Large intestine (tissue), 3 donors: Measurements from ENCODE around the gene FAF2. TPM values are rescaled to one million over a fixed set of nuclear protein-coding genes. Genes with fewer than 3 reads are reported as not detected.

Experiments
- DNase-seq, 2 donors: peaks; one replicate each; pipeline versions ENCODE4 v3.0.0 to v3.0.0-alpha.2; 2013
- H3K27ac ChIP-seq: one replicate; pipeline ENCODE4 v1.5.1; 2013; ENCODE audit warnings: low read length
- H3K27me3 ChIP-seq: 2 replicates; pipeline ENCODE4 v1.6.1; 2013; ENCODE audit warnings: low read length; ENCODE audit not compliant: control insufficient read depth, insufficient read depth
- H3K36me3 ChIP-seq: 2 replicates; pipeline ENCODE4 v1.6.1; 2013; ENCODE audit warnings: low read length; ENCODE audit not compliant: control insufficient read depth, insufficient read depth
- H3K4me1 ChIP-seq: one replicate; pipeline ENCODE4 v1.6.1; 2013; ENCODE audit warnings: low read length; ENCODE audit not compliant: control insufficient read depth, insufficient read depth
- H3K4me3 ChIP-seq: one replicate; pipeline ENCODE4 v1.5.1; 2013; ENCODE audit warnings: low read length
- H3K9me3 ChIP-seq: one replicate; pipeline ENCODE4 v1.6.1; 2013; ENCODE audit warnings: mild to moderate bottlenecking, low read depth, low read length, moderate library complexity; ENCODE audit not compliant: control insufficient read depth
- WGBS: methylation state at CpG from one replicate; pipeline ENCODE4 v1.1.5; 2013; ENCODE audit warnings: low lambda C conversion rate; ENCODE audit not compliant: insufficient coverage; 5-methylcytosine and 5-hydroxymethylcytosine counted together
- polyA plus RNA-seq: library from polyadenylated mRNA; unstranded; fragments of 120-200 nt; gene quantifications from one replicate; pipeline ENCODE4 v1.2.1, GENCODE V29; 2013

Gene FAF2
- polyA plus RNA-seq, 1 donor, result 50.9 TPM

DNA sequence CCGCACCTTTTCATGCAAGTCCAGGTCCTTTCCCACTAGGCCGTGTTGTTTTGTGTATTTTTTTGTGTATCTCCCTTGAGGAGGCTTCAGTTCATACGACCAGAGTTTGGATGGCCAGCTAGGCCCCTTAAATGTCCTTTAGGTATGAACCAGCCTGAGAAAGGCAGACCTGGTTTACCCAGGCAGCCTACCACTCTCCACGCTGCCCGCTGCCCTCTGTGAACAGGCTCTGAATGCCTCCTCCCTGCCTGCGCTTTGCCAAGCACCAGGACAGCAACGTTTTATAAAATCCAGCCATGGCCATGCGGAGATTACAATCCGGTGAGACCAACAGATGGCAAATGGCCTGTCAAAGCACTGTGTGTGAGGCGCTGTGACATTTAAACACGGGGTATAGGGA lies 31.2 kb upstream of the FAF2 start:
- Histone ChIP-seq H3K36me3 (peaks cover 8% of the 10 kb centered on the region), H3K4me1 (peaks cover 17% of the 10 kb centered on the region), H3K4me3 (no peak overlapping the region), H3K27me3 (no peaks in the 10 kb centered on the region), H3K9me3 (peaks cover 15% of the 10 kb centered on the region), H3K27ac (peak overlapping the region; percentile 92)
- no CpG with 5 or more reads among the region's 11 CpGs for WGBS
- DNase-seq, result no peak

DNA sequence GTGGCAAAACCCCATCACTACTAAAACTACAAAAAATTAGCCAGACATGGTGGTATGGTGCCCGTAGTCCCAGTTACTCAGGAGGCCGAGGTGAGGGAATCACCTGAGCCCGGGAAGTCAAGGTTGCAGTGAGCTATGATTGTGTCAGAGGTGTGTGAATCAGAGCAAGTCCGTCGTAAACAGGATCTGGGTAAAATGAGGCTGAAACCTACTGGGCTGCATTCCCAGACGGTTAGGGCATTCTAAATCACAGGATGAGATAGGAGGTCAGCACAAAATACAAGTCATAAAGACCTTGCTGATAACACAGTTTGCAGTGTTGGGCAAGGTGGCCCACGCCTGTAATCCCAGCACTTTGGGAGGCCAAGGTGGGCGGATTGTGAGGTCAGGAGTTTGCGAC lies 29.9 kb upstream of the FAF2 start:
- DNase-seq, result peak; percentile 93 to 95
- Histone ChIP-seq H3K27me3 (no peaks in the 10 kb centered on the region), H3K27ac (peak overlapping the region; percentile 92), H3K4me3 (no peak overlapping the region), H3K36me3 (peaks cover under 1% of the 10 kb centered on the region), H3K9me3 (peaks cover 18% of the 10 kb centered on the region), H3K4me1 (peaks cover 19% of the 10 kb centered on the region)
- WGBS, result no CpG with 5 or more reads among the region's 9 CpGs

- H3K27me3 ChIP-seq, result no peaks in the 10 kb centered on the region
- H3K9me3 ChIP-seq, result peaks cover 18% of the 10 kb centered on the region
- H3K4me3 ChIP-seq, result no peak overlapping the region
- 92% methylated on average over 1 of the region's 5 CpGs for WGBS
- DNase-seq, result no peak
- H3K36me3 ChIP-seq, result no peaks in the 10 kb centered on the region
- peaks cover 28% of the 10 kb centered on the region for H3K4me1 ChIP-seq
- no peak overlapping the region for H3K27ac ChIP-seq
These were observed 28.1 kb upstream of the FAF2 start for GRCh38 chr5:176420086-176420485.

- DNase-seq, result no peak
- H3K27me3 ChIP-seq, result no peaks in the 10 kb centered on the region
- peaks cover 18% of the 10 kb centered on the region for H3K9me3 ChIP-seq
- no CpG with 5 or more reads among the region's 2 CpGs for WGBS
- no peaks in the 10 kb centered on the region for H3K36me3 ChIP-seq
- H3K4me1 ChIP-seq, result peaks cover 32% of the 10 kb centered on the region
- H3K4me3 ChIP-seq, result no peak overlapping the region
- no peak overlapping the region for H3K27ac ChIP-seq
These were observed 27.1 kb upstream of the FAF2 start for GRCh38 chr5:176420972-176421544.

DNA sequence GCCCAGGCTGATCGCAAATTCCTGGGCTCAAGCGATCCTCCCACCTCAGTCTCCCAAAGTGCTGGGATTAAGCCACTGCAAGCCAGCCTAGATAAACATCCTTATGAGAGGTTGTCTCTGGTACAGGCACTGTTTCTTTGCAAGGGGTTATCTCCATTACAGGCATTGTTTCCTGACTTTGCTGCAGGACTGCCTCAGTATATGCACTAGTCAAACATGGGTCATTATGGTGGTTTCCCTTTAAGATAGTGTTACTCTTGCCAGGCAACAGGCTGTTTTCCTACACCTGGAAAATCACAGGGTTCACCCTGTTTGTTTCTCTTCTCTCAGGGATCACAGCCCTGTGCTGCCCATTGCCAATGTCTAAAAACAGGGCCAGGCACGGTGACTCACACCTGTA lies 24.0 kb upstream of the FAF2 start:
- Histone ChIP-seq H3K27ac (peak overlapping the region; percentile 63), H3K4me1 (peaks cover 27% of the 10 kb centered on the region), H3K9me3 (peaks cover 18% of the 10 kb centered on the region), H3K4me3 (no peak overlapping the region), H3K27me3 (no peaks in the 10 kb centered on the region), H3K36me3 (no peaks in the 10 kb centered on the region)
- peak in 1 of 2 donors; percentile 48 for DNase-seq
- no CpG with 5 or more reads among the region's 3 CpGs for WGBS

DNA sequence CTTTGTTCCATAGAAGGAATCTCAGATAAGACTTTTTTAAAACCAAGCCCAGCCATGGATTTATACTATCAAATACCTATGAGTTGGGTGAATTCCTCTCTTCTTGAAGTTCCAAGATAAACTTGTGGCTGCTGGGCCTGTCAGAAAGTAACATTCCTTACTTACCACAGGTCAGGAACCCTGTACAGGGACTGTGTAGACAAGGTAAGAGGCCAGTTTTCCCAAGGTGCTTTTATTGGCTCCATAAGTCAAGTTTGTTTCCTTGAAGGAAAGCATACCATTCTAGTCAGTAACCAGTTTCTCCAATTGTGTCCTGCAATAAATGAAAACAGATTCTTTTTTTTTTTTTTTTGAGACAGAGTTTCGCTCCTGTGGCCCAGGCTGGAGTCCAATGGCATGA lies 23.0 kb upstream of the FAF2 start:
- Histone ChIP-seq H3K4me3 (no peak overlapping the region), H3K4me1 (peaks cover 27% of the 10 kb centered on the region), H3K27ac (peak overlapping the region; percentile 85), H3K36me3 (no peaks in the 10 kb centered on the region), H3K9me3 (peaks cover 15% of the 10 kb centered on the region), H3K27me3 (no peaks in the 10 kb centered on the region)
- WGBS, result no CpG with 5 or more reads among the region's 1 CpG
- peak; percentile 86 to 93 for DNase-seq

GRCh38 chr5:176425791-176426190 lies 22.4 kb upstream of the FAF2 start:
- peaks cover 27% of the 10 kb centered on the region for H3K4me1 ChIP-seq
- WGBS, result 100% methylated on average over 1 of the region's 1 CpG
- H3K36me3 ChIP-seq, result no peaks in the 10 kb centered on the region
- H3K27me3 ChIP-seq, result no peaks in the 10 kb centered on the region
- peaks cover 13% of the 10 kb centered on the region for H3K9me3 ChIP-seq
- H3K4me3 ChIP-seq, result no peak overlapping the region
- no peak for DNase-seq
- peak overlapping the region; percentile 85 for H3K27ac ChIP-seq

DNA sequence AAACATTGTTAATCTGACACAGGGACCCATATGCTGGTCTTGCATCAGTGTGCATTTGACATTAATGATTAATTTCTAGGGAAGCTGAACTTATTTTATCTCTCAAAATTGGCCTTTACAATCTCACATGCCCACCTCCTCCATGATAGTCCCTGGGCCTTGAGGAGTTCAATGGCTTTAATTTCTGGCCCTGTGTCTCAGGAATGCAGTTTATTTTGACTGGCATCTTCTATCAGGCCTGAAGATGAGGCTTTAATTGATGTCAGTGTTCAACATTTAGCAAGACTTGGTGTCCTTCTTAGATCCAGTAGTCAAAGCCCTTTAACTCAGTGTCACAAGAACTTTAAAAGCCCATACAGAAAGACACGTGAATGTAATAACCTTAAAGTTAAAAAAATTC lies 21.3 kb upstream of the FAF2 start:
- peak in 1 of 2 donors; percentile 83 for DNase-seq
- Histone ChIP-seq H3K4me1 (peaks cover 27% of the 10 kb centered on the region), H3K27ac (peak overlapping the region; percentile 85), H3K27me3 (no peaks in the 10 kb centered on the region), H3K36me3 (no peaks in the 10 kb centered on the region), H3K9me3 (peaks cover 3% of the 10 kb centered on the region), H3K4me3 (no peak overlapping the region)
- WGBS, result no CpG with 5 or more reads among the region's 1 CpG

DNA sequence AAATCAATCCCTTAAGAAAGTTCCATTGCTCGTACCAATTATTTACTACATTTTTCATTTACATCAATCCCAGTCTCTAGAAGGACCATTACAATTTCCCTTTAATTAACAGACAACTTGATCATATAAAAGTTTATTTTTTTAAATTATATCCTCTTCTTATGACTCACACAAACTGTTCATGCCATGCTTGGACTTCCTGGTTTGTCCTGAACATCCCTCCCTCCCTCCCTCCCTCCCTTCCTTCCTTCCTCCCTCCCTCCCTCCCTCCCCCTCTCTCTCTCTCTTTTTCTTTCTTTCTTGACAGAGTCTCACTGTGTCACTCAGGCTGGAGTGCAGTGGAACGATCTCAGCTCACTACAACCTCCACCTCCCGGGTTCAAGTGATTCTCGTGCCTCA lies 20.2 kb upstream of the FAF2 start:
- no peaks in the 10 kb centered on the region for H3K27me3 ChIP-seq
- peaks cover 27% of the 10 kb centered on the region for H3K4me1 ChIP-seq
- peak in 1 of 2 donors; percentile 57 for DNase-seq
- WGBS, result 17% methylated on average over 1 of the region's 4 CpGs
- peak overlapping the region; percentile 85 for H3K27ac ChIP-seq
- peaks cover under 1% of the 10 kb centered on the region for H3K9me3 ChIP-seq
- H3K4me3 ChIP-seq, result no peak overlapping the region
- no peaks in the 10 kb centered on the region for H3K36me3 ChIP-seq

DNA sequence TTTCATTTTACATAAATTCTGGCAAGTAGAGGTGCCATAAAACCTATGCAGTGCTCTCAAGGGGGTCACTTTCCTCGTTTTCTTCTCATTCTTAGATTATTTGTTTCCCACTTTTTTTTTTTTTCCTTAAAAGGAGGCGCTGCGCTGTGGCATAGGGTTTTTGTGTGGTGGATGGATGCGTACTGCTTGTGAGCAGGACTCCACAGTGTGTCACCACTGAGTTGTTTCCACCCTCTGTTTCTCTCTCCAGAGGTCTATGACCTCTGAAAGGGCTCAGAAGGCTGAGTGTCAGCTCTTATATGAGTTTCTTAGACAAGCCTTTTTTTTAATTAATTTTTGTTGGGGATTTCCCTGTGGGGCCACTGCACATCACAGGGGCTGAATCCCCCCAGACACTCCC lies 18.2 kb upstream of the FAF2 start:
- peaks cover 16% of the 10 kb centered on the region for H3K4me1 ChIP-seq
- WGBS, result 88% methylated on average over 2 of the region's 4 CpGs
- no peaks in the 10 kb centered on the region for H3K27me3 ChIP-seq
- no peaks in the 10 kb centered on the region for H3K36me3 ChIP-seq
- no peak overlapping the region for H3K4me3 ChIP-seq
- H3K27ac ChIP-seq, result peak overlapping the region; percentile 23
- H3K9me3 ChIP-seq, result peaks cover 8% of the 10 kb centered on the region
- no peak for DNase-seq

DNA sequence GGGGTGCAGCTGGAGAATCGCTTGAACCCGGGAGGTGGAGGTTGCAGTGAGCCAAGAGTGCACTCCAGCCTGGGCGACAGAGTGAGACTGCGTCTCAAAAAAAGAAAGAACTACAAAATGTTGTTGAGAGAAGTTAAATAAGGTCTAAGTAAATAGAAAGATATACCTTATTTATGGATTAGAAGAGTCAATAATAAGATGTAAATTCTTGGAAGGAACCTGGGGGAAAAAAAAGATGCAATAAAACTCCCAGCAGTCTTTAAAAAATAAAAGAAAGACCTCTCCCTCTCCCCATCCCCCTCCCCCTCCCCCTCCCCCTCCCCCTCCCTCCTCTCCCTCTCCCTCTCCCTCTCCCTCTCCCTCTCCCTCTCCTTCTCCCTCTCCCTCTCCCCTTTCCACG lies 15.5 kb upstream of the FAF2 start:
- H3K27me3 ChIP-seq, result no peaks in the 10 kb centered on the region
- no peak for DNase-seq
- no peak overlapping the region for H3K4me3 ChIP-seq
- peaks cover 8% of the 10 kb centered on the region for H3K9me3 ChIP-seq
- no peaks in the 10 kb centered on the region for H3K36me3 ChIP-seq
- 100% methylated on average over 2 of the region's 5 CpGs for WGBS
- peaks cover 5% of the 10 kb centered on the region for H3K4me1 ChIP-seq
- no peak overlapping the region for H3K27ac ChIP-seq
